WI38 (cell line): ENCODE measurements around the gene BICC1.
A peak's percentile ranks its signal among the peaks of the same experiment; 100 is the strongest.

Experiments
- H3K4me3 ChIP-seq: 2 replicates; pipeline ENCODE4 v1.5.1; 2011; ENCODE audit warnings: low read depth, mild to moderate bottlenecking, control low read depth, low read length
- TF ChIP-seq, protein P1 (sequence below): IDR thresholded peaks from 2 replicates; pipeline ENCODE4 v1.5.1; 2012; ENCODE audit warnings: low read depth, mild to moderate bottlenecking, control low read depth, low read length

Gene BICC1

GRCh38 chr10:58512491-58513187 lies at the start of gene BICC1:
Gene BICC1 (plus strand): TSS chr10:58512872. CDS start chr10:58513144, 272 bp downstream.
- TF ChIP-seq, protein P1, sequence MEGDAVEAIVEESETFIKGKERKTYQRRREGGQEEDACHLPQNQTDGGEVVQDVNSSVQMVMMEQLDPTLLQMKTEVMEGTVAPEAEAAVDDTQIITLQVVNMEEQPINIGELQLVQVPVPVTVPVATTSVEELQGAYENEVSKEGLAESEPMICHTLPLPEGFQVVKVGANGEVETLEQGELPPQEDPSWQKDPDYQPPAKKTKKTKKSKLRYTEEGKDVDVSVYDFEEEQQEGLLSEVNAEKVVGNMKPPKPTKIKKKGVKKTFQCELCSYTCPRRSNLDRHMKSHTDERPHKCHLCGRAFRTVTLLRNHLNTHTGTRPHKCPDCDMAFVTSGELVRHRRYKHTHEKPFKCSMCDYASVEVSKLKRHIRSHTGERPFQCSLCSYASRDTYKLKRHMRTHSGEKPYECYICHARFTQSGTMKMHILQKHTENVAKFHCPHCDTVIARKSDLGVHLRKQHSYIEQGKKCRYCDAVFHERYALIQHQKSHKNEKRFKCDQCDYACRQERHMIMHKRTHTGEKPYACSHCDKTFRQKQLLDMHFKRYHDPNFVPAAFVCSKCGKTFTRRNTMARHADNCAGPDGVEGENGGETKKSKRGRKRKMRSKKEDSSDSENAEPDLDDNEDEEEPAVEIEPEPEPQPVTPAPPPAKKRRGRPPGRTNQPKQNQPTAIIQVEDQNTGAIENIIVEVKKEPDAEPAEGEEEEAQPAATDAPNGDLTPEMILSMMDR = no peak

DNA sequence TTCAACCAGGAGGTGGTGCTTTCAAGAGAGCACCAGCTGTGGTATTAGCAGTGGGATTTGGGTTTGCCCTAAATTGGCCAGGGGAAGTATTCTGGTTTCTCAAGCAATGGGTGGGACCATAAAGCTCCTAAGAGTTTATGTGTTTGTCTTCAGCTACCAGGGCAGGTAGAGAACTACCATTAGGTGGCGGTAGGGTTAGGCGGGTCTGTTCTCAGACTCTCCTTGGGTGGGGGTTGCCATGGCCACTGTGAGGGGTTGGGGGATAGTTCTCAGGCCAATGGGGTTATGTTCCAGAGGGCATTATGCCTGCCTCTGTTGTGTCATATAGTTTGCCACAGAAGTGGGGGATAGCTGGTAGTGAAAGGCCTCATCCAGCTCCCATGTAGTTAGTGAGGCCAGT lies 47.7 kb upstream of the BICC1 start:
- TF ChIP-seq, protein P1 = no peak
- no peak overlapping the region for H3K4me3 ChIP-seq

More at GRCh38 chr10:58512491-58513187, at the start of gene BICC1:
- peak within 1 kb of the TSS; percentile 91 for H3K4me3 ChIP-seq

DNA sequence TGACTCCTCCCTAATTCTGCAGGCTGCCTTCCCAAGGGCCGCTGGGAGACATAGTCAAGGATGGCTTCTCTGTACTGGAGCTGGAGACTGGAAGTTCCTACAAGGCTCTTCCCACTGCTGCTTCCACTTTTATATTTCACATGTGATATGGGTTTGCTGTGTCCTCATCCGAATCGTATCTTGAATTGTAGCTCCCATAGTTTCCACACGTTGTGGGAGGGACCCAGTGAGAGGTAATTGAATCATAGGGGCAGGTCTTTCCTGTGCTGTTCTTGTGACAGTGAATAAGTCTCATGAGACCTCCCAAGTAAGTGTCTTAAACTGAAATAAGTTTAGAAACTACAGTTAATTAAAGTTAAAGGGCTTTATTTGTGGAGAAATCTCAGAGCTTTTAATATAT lies 47.0 kb upstream of the BICC1 start:
- H3K4me3 ChIP-seq = no peak overlapping the region
- TF ChIP-seq, protein P1 = no peak

DNA sequence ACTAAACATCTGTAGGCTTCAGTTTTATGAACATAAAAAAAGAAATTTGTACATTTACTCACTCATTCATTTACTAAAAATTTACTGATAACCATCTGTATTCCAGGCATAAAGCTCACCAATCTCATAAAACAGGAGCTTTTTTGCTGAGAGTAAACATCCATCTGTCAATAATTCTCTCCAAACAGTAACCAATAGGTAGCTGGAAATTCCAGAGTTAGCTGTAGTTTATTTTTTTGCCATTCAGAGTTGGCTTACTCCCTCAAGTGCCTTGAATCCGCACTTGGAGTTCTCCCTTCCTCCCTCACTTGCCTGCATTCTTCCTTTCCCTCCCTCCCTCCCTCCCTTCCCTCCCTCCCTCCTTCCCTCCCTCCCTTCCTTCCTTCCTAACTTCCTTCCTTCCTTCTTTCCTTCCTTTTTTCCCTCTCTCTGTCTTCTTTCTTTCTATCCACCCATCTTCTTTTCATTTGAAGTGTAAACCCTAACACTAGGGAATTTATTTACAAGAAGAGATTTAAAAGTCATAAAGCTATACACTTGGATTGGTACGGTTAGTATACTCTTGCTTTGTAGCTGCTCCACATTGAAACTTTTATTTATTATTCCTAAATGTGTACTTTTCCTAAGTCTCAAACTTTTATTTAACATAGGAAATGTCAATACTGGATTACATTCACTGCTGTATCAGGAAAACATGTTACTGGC lies 44.6 kb upstream of the BICC1 start:
- TF ChIP-seq, protein P1 = no peak
- H3K4me3 ChIP-seq = no peak overlapping the region

DNA sequence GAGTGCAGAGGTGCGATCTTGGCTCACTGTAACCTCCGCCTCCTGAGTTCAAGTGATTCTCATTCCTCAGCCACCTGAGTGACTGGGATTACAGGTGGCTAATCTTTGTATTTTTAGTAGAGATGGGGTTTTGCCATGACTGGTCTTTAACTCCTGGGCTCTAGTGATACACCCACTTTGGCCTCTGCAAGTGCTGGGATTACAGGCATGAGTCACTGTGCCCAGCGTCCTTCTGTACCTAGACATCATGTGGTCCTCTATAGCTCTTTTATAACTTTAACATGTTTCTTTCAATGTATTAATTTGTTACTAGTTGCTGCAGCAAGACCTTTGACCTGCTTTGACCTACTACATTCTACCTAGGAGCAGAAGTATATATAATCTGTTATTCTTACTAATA lies 38.7 kb upstream of the BICC1 start:
- TF ChIP-seq, protein P1 = no peak
- H3K4me3 ChIP-seq = no peak overlapping the region

DNA sequence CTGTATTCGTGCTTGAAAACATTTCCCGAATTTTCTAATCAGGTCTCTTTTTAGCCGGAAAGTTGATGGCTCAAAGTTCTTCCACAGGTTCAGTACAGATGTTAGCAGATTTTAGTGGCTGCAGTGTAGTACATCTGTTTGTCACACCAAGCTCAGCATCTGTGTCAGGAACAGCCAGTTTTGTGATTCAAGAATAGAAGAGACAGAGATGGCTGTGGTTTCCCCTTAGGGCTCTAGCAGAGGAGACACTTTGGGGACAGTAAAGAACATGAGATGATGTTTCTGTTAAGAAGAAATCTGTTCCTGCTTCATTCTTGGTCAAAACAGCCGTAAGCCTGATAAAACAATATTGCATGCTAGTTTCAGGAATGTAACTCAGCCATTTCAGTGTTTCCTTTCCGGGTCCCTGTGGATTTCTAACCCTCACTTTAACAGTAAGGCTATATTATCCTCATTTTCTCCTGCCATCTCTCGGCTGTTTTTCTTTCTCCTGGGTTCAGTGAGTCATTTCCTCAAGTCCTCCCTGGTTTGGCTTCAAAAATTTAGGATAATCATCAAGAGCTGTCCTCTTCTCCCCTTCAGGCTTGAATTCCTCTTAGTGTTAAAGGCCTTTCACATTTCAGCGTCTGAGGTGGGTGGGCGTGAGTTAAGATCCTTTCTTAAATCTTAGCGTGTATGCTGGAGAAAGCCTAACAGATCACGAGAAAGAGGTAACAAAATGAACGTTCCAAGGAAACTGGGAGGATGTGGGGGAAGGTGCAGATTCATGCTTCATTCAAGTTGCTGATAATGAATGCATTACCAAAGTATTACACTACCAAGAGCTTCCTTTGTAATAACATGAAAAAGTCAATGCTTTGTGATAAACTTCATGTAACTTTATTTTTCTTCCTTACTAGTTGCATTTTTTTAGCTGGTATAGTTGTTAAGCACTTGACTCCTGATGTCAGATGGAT lies 37.1 kb upstream of the BICC1 start:
- H3K4me3 ChIP-seq = peak overlapping the region; percentile 34
- TF ChIP-seq, protein P1 = no peak
